HEK293 (cell line): ENCODE data around the gene PKP2.

Experiments used
- CTCF ChIA-PET: fragments of 350-600 bp; formaldehyde crosslinking; extraction: SDS; loops from one replicate; lab custom pipeline; 2021; ENCODE audit warnings: antibody characterized with exemption; lab: Yijun Ruan, JAX
- POLR2A ChIA-PET: fragments of 300-600 bp; formaldehyde crosslinking; extraction: SDS; loops from one replicate; lab custom pipeline; 2020; ENCODE audit warnings: antibody characterized with exemption, inconsistent platforms; lab: Yijun Ruan, JAX
- H3K27ac ChIP-seq: fragments of 200-500 bp; sonication (Bioruptor generic); 2 replicates; pipeline ENCODE4 v1.5.1; 2014; ENCODE audit warnings: low read depth, low read length, control low read depth, inconsistent platforms; ENCODE audit errors: extremely low read depth
- H3K36me3 ChIP-seq, 2 experiments: fragments of 200-500 bp in 1 of 2; sonication (Bioruptor generic) in 1 of 2; 1 replicate in 1 of 2; 2 replicates in 1 of 2; pipeline ENCODE4 v1.5.1; 2014 to 2017; ENCODE audit warnings: inconsistent platforms in 2 of 2, low read length in 2 of 2; ENCODE audit not compliant: control insufficient read depth in 2 of 2, insufficient read depth in 1 of 2
- H3K4me1 ChIP-seq: fragments of 200-500 bp; sonication (Bioruptor generic); 2 replicates; pipeline ENCODE4 v1.5.1; 2014; ENCODE audit warnings: mild to moderate bottlenecking, low read length, inconsistent platforms; ENCODE audit not compliant: control insufficient read depth, insufficient read depth
- H3K4me3 ChIP-seq: 2 replicates; pipeline ENCODE4 v1.5.1; 2011; ENCODE audit warnings: low read depth, mild to moderate bottlenecking, control low read depth, low read length, moderate library complexity
- H3K9me3 ChIP-seq: fragments of 200-500 bp; sonication (Bioruptor generic); 2 replicates; pipeline ENCODE4 v1.5.1; 2014; ENCODE audit warnings: low read depth, low read length, inconsistent platforms; ENCODE audit not compliant: control insufficient read depth, insufficient read depth
- BCL6B ChIP-seq: fragments of 450-650 bp; formaldehyde crosslinking; IDR thresholded peaks from 2 replicates; pipeline ENCODE4 v1.5.1; 2017; ENCODE audit warnings: missing biosample characterization, missing genetic modification characterization
- EGR2 ChIP-seq: fragments of 450-650 bp; formaldehyde crosslinking; IDR thresholded peaks from 2 replicates; pipeline ENCODE4 v1.5.1; 2016; ENCODE audit warnings: low read depth, missing biosample characterization, missing genetic modification characterization
- GFI1B ChIP-seq: fragments of 450-650 bp; formaldehyde crosslinking; IDR thresholded peaks from 2 replicates; pipeline ENCODE4 v1.5.1; 2016; ENCODE audit warnings: missing biosample characterization, missing genetic modification characterization
- GLI2 ChIP-seq: fragments of 450-650 bp; formaldehyde crosslinking; IDR thresholded peaks from 2 replicates; pipeline ENCODE4; 2017; ENCODE audit warnings: missing biosample characterization, missing genetic modification characterization, low read depth, borderline replicate concordance
- KLF7 ChIP-seq: fragments of 450-650 bp; formaldehyde crosslinking; IDR thresholded peaks from 2 replicates; pipeline ENCODE4 v1.5.1; 2016; ENCODE audit warnings: missing biosample characterization, missing genetic modification characterization, borderline replicate concordance
- OVOL3 ChIP-seq: fragments of 450-650 bp; formaldehyde crosslinking; IDR thresholded peaks from 2 replicates; pipeline ENCODE4 v1.5.1; 2016; ENCODE audit warnings: missing biosample characterization, missing genetic modification characterization
- ZBTB1 ChIP-seq: fragments of 450-650 bp; formaldehyde crosslinking; IDR thresholded peaks from 2 replicates; pipeline ENCODE4 v1.5.1; 2016; ENCODE audit warnings: missing biosample characterization, missing genetic modification characterization
- ZBTB17 ChIP-seq: fragments of 450-650 bp; formaldehyde crosslinking; IDR thresholded peaks from 2 replicates; pipeline ENCODE4 v1.5.1; 2016; ENCODE audit warnings: missing biosample characterization, missing genetic modification characterization
- ZNF10 ChIP-seq: fragments of 450-650 bp; formaldehyde crosslinking; IDR thresholded peaks from 2 replicates; pipeline ENCODE4 v1.5.1; 2017; ENCODE audit warnings: missing biosample characterization, missing genetic modification characterization
- ZNF114 ChIP-seq: fragments of 450-650 bp; formaldehyde crosslinking; IDR thresholded peaks from 2 replicates; pipeline ENCODE4 v1.5.0; 2017; ENCODE audit warnings: missing biosample characterization, missing genetic modification characterization
- ZNF133 ChIP-seq: fragments of 450-650 bp; formaldehyde crosslinking; IDR thresholded peaks from 2 replicates; pipeline ENCODE4 v1.5.1; 2016; ENCODE audit warnings: missing biosample characterization, missing genetic modification characterization
- ZNF433 ChIP-seq: fragments of 450-650 bp; formaldehyde crosslinking; IDR thresholded peaks from 2 replicates; pipeline ENCODE4 v1.5.1; 2016; ENCODE audit warnings: missing biosample characterization, missing genetic modification characterization, low read depth
- ZNF488 ChIP-seq: fragments of 450-650 bp; formaldehyde crosslinking; IDR thresholded peaks from 2 replicates; pipeline ENCODE4 v1.5.1; 2016; ENCODE audit warnings: missing biosample characterization, missing genetic modification characterization
- ZNF544 ChIP-seq: fragments of 450-650 bp; formaldehyde crosslinking; IDR thresholded peaks from 2 replicates; pipeline ENCODE4 v1.5.0; 2017; ENCODE audit warnings: missing biosample characterization, missing genetic modification characterization
- ZNF626 ChIP-seq: fragments of 450-650 bp; sonication (Bioruptor Pico); formaldehyde crosslinking; IDR thresholded peaks from 2 replicates; pipeline ENCODE4 v1.5.1; 2018; ENCODE audit warnings: missing biosample characterization, missing genetic modification characterization, inconsistent platforms
- ZNF645 ChIP-seq: fragments of 450-650 bp; formaldehyde crosslinking; IDR thresholded peaks from 2 replicates; pipeline ENCODE4; 2016; ENCODE audit warnings: missing biosample characterization, missing genetic modification characterization
- TF ChIP-seq, protein P1 (sequence below): fragments of 450-650 bp; IDR thresholded peaks from 2 replicates; pipeline ENCODE4 v1.5.1; 2018; ENCODE audit warnings: missing biosample characterization, mild to moderate bottlenecking, missing genetic modification characterization
- TF ChIP-seq, protein P2 (sequence below): fragments of 450-650 bp; formaldehyde crosslinking; IDR thresholded peaks from 2 replicates; pipeline ENCODE4 v1.5.1; 2016; ENCODE audit warnings: missing biosample characterization, missing genetic modification characterization
- TF ChIP-seq, protein P3 (sequence below): fragments of 450-650 bp; formaldehyde crosslinking; IDR thresholded peaks from 2 replicates; pipeline ENCODE4 v1.5.1; 2017; ENCODE audit warnings: missing biosample characterization, missing genetic modification characterization
- TF ChIP-seq, protein P4 (sequence below): fragments of 450-650 bp; formaldehyde crosslinking; IDR thresholded peaks from 2 replicates; pipeline ENCODE4 v1.5.1; 2016; ENCODE audit warnings: missing biosample characterization, missing genetic modification characterization

PKP2 gene

GRCh38 chr12:32821710-32822109, 74.9 kb downstream of the PKP2 start:
- H3K36me3 ChIP-seq, result peaks cover 5 to 31% of the 10 kb centered on the region in 2 experiments; a peak in 2 of 3 replicates
- POLR2A ChIA-PET, result no interaction called here
- H3K4me1 ChIP-seq, result no peaks in the 10 kb centered on the region
- no peak for TF ChIP-seq ZNF114 (tag by site-specific recombination)
- TF ChIP-seq ZNF544 (tag by site-specific recombination), result no peak
- no peak for TF ChIP-seq ZNF10 (tag by site-specific recombination)
- TF ChIP-seq BCL6B (tag by site-specific recombination), result no peak
- no peak for TF ChIP-seq KLF7 (tag by site-specific recombination)
- no peak for TF ChIP-seq GLI2 (tag by site-specific recombination)
- TF ChIP-seq, protein P1, sequence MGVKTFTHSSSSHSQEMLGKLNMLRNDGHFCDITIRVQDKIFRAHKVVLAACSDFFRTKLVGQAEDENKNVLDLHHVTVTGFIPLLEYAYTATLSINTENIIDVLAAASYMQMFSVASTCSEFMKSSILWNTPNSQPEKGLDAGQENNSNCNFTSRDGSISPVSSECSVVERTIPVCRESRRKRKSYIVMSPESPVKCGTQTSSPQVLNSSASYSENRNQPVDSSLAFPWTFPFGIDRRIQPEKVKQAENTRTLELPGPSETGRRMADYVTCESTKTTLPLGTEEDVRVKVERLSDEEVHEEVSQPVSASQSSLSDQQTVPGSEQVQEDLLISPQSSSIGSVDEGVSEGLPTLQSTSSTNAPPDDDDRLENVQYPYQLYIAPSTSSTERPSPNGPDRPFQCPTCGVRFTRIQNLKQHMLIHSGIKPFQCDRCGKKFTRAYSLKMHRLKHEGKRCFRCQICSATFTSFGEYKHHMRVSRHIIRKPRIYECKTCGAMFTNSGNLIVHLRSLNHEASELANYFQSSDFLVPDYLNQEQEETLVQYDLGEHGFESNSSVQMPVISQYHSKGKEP, result no peak
- TF ChIP-seq ZNF645 (tag by site-specific recombination), result no peak
- CTCF ChIA-PET, result interaction anchor here (1.0 kb wide), 1 partner anchor 97 kb away, joined by 4 read pairs; no protein-coding TSS in a partner anchor
- H3K4me3 ChIP-seq, result no peak overlapping the region
- H3K9me3 ChIP-seq, result no peaks in the 10 kb centered on the region
- H3K27ac ChIP-seq, result no peak overlapping the region

DNA sequence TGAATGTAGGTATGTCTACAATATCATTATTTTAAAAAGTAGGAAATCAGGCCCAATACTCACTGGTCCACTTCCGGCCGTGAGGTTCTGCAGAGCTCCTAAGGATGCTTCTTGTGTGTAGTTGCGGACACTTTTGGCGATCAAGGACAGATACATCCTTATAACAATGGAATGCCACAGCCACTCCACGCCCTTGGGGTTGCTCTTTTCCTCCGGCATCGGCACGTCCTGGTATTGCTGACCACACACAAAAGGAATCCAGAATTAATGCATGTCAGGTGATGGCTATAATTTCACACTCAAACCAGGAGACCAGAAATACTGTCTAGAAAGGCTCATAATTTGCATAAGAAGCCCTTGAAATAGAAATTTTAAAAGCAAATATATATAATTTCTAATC, 75.3 kb downstream of the PKP2 start:
- POLR2A ChIA-PET, result no interaction called here
- CTCF ChIA-PET, result interaction anchor here (1.0 kb wide), 1 partner anchor 97 kb away, joined by 4 read pairs; no protein-coding TSS in a partner anchor

More for the DNA sequence above, 75.3 kb downstream of the PKP2 start:
- Histone ChIP-seq H3K4me3 (no peak overlapping the region), H3K36me3 (peaks cover 5 to 33% of the 10 kb centered on the region in 2 experiments; a peak in 2 of 3 replicates), H3K9me3 (no peaks in the 10 kb centered on the region), H3K4me1 (no peaks in the 10 kb centered on the region), H3K27ac (no peak overlapping the region)
- TF ChIP-seq ZBTB1 (tag by site-specific recombination) (no peak), OVOL3 (tag by site-specific recombination) (no peak), GFI1B (tag by site-specific recombination) (no peak), ZNF626 (no peak), ZBTB17 (no peak), ZNF433 (tag by site-specific recombination) (no peak), EGR2 (tag by site-specific recombination) (no peak), BCL6B (tag by site-specific recombination) (no peak), ZNF133 (tag by site-specific recombination) (no peak), ZNF488 (no peak)
- TF ChIP-seq, protein P2, sequence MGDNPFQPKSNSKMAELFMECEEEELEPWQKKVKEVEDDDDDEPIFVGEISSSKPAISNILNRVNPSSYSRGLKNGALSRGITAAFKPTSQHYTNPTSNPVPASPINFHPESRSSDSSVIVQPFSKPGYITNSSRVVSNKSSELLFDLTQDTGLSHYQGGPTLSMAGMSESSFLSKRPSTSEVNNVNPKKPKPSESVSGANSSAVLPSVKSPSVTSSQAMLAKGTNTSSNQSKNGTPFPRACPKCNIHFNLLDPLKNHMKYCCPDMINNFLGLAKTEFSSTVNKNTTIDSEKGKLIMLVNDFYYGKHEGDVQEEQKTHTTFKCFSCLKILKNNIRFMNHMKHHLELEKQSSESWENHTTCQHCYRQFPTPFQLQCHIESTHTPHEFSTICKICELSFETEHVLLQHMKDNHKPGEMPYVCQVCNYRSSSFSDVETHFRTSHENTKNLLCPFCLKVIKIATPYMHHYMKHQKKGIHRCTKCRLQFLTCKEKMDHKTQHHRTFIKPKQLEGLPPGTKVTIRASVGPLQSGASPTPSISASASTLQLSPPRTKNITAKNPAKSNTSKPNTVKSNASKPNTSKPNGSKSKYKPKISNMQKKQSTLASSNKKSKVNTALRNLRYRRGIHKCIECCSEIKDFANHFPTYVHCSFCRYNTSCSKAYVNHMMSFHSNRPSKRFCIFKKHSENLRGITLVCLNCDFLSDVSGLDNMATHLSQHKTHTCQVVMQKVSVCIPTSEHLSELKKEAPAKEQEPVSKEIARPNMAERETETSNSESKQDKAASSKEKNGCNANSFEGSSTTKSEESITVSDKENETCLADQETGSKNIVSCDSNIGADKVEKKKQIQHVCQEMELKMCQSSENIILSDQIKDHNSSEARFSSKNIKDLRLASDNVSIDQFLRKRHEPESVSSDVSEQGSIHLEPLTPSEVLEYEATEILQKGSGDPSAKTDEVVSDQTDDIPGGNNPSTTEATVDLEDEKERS (tag by site-specific recombination), result no peak
- TF ChIP-seq, protein P3, sequence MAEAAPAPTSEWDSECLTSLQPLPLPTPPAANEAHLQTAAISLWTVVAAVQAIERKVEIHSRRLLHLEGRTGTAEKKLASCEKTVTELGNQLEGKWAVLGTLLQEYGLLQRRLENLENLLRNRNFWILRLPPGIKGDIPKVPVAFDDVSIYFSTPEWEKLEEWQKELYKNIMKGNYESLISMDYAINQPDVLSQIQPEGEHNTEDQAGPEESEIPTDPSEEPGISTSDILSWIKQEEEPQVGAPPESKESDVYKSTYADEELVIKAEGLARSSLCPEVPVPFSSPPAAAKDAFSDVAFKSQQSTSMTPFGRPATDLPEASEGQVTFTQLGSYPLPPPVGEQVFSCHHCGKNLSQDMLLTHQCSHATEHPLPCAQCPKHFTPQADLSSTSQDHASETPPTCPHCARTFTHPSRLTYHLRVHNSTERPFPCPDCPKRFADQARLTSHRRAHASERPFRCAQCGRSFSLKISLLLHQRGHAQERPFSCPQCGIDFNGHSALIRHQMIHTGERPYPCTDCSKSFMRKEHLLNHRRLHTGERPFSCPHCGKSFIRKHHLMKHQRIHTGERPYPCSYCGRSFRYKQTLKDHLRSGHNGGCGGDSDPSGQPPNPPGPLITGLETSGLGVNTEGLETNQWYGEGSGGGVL (tag by site-specific recombination), result no peak
- TF ChIP-seq, protein P4, sequence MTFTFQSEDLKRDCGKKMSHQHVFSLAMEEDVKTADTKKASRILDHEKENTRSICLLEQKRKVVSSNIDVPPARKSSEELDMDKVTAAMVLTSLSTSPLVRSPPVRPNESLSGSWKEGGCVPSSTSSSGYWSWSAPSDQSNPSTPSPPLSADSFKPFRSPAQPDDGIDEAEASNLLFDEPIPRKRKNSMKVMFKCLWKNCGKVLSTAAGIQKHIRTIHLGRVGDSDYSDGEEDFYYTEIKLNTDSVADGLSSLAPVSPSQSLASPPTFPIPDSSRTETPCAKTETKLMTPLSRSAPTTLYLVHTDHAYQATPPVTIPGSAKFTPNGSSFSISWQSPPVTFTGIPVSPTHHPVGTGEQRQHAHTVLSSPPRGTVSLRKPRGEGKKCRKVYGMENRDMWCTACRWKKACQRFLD (tag by site-specific recombination), result no peak
